ENCODE measurements around the gene GAB2. TPM values are rescaled to one million over a fixed set of nuclear protein-coding genes. Genes with fewer than 3 reads are reported as not detected.

GAB2 gene
- total RNA-seq, 4 donors from 2014 or later = 22.5 to 32.8 (median 30.1) TPM

- WGBS, 2 donors = 55 to 60% methylated on average over 7 of the region's 7 CpGs
- TF ChIP-seq POLR2A (IDR thresholded peaks at IDR 0.05) (no peak), CTCF (IDR thresholded peaks at IDR 0.05) (no peak)
- DNase-seq (ENCODE audit: low spot score in 2 of 2) = no peak
- intact Hi-C loops (cut with DNase I; ENCODE audit: low total_unique reads) = no loop called here
- H3K4me3 ChIP-seq (ENCODE audit: low read depth, poor library complexity, severe bottlenecking) = no peak overlapping the region
These were observed 63.0 kb downstream of the GAB2 start for GRCh38 chr11:78354408-78355308.

GRCh38 chr11:78351979-78352841, 65.4 kb downstream of the GAB2 start:
- WGBS, 2 donors = 81 to 82% methylated on average over 14 of the region's 14 CpGs
- TF ChIP-seq CTCF (IDR thresholded peaks at IDR 0.05) (no peak), POLR2A (IDR thresholded peaks at IDR 0.05) (no peak)
- H3K4me3 ChIP-seq (ENCODE audit: low read depth, poor library complexity, severe bottlenecking) = no peak overlapping the region
- intact Hi-C loops (cut with DNase I; ENCODE audit: low total_unique reads) = no loop called here
- DNase-seq (ENCODE audit: low spot score in 2 of 2) = no peak

- no peak overlapping the region for H3K4me3 ChIP-seq (ENCODE audit: low read depth, poor library complexity, severe bottlenecking)
- TF ChIP-seq CTCF (IDR thresholded peaks at IDR 0.05) = no peak
- no peak for TF ChIP-seq POLR2A (IDR thresholded peaks at IDR 0.05)
- intact Hi-C loops (cut with DNase I; ENCODE audit: low total_unique reads) = no loop called here
- DNase-seq (ENCODE audit: low spot score in 2 of 2) = no peak
- WGBS, 2 donors = 42 to 60% methylated on average over 3 of the region's 3 CpGs
These were observed 66.4 kb downstream of the GAB2 start for GRCh38 chr11:78351193-78351592.

- intact Hi-C loops (cut with DNase I; ENCODE audit: low total_unique reads) = no loop called here
- TF ChIP-seq CTCF (IDR thresholded peaks at IDR 0.05) = no peak
- no peak for TF ChIP-seq POLR2A (IDR thresholded peaks at IDR 0.05)
- 21 to 27% methylated on average over 7 of the region's 7 CpGs for WGBS, 2 donors
- H3K4me3 ChIP-seq (ENCODE audit: low read depth, poor library complexity, severe bottlenecking) = no peak overlapping the region
- peak in 1 of 2 donors; percentile 43 for DNase-seq (ENCODE audit: low spot score in 2 of 2)
These were observed 66.9 kb downstream of the GAB2 start for GRCh38 chr11:78350646-78351165.

GRCh38 chr11:78350091-78350645, 67.5 kb downstream of the GAB2 start:
- no peak for TF ChIP-seq POLR2A (IDR thresholded peaks at IDR 0.05)
- no peak for TF ChIP-seq CTCF (IDR thresholded peaks at IDR 0.05)
- intact Hi-C loops (cut with DNase I; ENCODE audit: low total_unique reads) = no loop called here
- WGBS, 2 donors = 18 to 25% methylated on average over 6 of the region's 6 CpGs
- H3K4me3 ChIP-seq (ENCODE audit: low read depth, poor library complexity, severe bottlenecking) = no peak overlapping the region
- DNase-seq (ENCODE audit: low spot score in 2 of 2) = no peak

All from lower leg skin (tissue), 4 donors.